GM23338 (cell line): Measurements from ENCODE around the gene ROR1. TPM values are rescaled to one million over a fixed set of nuclear protein-coding genes. Genes with fewer than 3 reads are reported as not detected.

Experiments used
- CREB1 ChIP-seq: fragments of 250-450 bp; sonication (Bioruptor Pico); IDR thresholded peaks from 2 replicates; pipeline ENCODE4 v1.5.0; 2020; ENCODE audit warnings: low read depth, mild to moderate bottlenecking, moderate library complexity
- CTCF ChIP-seq, 2 experiments: fragments of 200-600 bp in 1 of 2; sonication (generic) in 1 of 2; conservative IDR thresholded peaks; 2 replicates each; pipeline versions ENCODE4 v1.5.1 to v1.6.1; 2016 to 2017; ENCODE audit warnings: antibody characterized with exemption in 2 of 2, low read depth in 2 of 2, mild to moderate bottlenecking in 2 of 2, moderate library complexity in 1 of 2
- EZH2 ChIP-seq: fragments of 200-600 bp; sonication (generic); IDR thresholded peaks from one replicate; pipeline ENCODE4 v1.8.0; 2017; ENCODE audit warnings: antibody characterized with exemption, mild to moderate bottlenecking, low read depth; ENCODE audit not compliant: unreplicated experiment
- EZH2phosphoT487 ChIP-seq: fragments of 200-600 bp; sonication (generic); IDR thresholded peaks from one replicate; pipeline ENCODE4 v1.8.1; 2018; ENCODE audit warnings: antibody characterized with exemption; ENCODE audit not compliant: unreplicated experiment
- STAT1 ChIP-seq: IDR thresholded peaks from one replicate; pipeline ENCODE4 v1.6.1; 2016; ENCODE audit warnings: antibody characterized with exemption; ENCODE audit not compliant: unreplicated experiment
- ZNF114 ChIP-seq: fragments of 250-450 bp; sonication (Bioruptor Pico); IDR thresholded peaks from 2 replicates; pipeline ENCODE4 v1.5.0; 2020; ENCODE audit warnings: mild to moderate bottlenecking, moderate library complexity
- ZNF331 ChIP-seq: fragments of 250-450 bp; sonication (Bioruptor Pico); IDR thresholded peaks from 2 replicates; pipeline ENCODE4 v1.5.0; 2020; ENCODE audit warnings: low read depth, mild to moderate bottlenecking, moderate library complexity
- ZNF462 ChIP-seq: fragments of 250-450 bp; sonication (Bioruptor Pico); IDR thresholded peaks from 2 replicates; pipeline ENCODE4 v1.5.0; 2020; ENCODE audit warnings: mild to moderate bottlenecking, moderate library complexity
- polyA plus RNA-seq: library from polyadenylated mRNA; unstranded; fragments of >200 nt; fragmentation: Nextera tagmentation; extraction: Ambion mirVana; gene quantifications from 2 replicates; pipeline ENCODE4 v1.2.1, GENCODE V29; 2016
- total RNA-seq: library from RNA; depleted of rRNA; stranded (reverse); fragments of >200 nt; shearing (Covaris generic); gene quantifications from 2 replicates; pipeline ENCODE4 v1.2.3, GENCODE V29; 2014

ROR1 gene
- total and polyA plus RNA-seq, 2 experiments from 2014 or later = 59.7 to 96.0 TPM

- TF ChIP-seq ZNF462 = no peak
- TF ChIP-seq EZH2phosphoT487 = no peak
- TF ChIP-seq CREB1 (CRISPR knock-in tag) = no peak
- TF ChIP-seq ZNF331 (CRISPR knock-in tag) = no peak
- TF ChIP-seq EZH2 = no peak
- no peak for TF ChIP-seq ZNF114 (CRISPR knock-in tag)
- no peak for TF ChIP-seq STAT1
- no peak for TF ChIP-seq CTCF (conservative IDR thresholded peaks at IDR 0.05; ENCODE audit: low read depth in 2 of 2)
Observed at GRCh38 chr1:64042331-64043100, 268.7 kb downstream of the ROR1 start (continued).
